ENCODE measurements around the gene TRANK1.

- TF ChIP-seq ELK1 (IDR thresholded peaks at IDR 0.05; ENCODE audit: borderline replicate concordance, low read depth, low read length) (no peak), SMC3 (IDR thresholded peaks at IDR 0.05; ENCODE audit: low read depth, low read length) (no peak), MXI1 (IDR thresholded peaks at IDR 0.05; ENCODE audit: borderline replicate concordance, low read depth, low read length) (no peak), CTCF (conservative IDR thresholded peaks at IDR 0.05; ENCODE audit: low read depth, low read length) (peak; percentile 15; the same call in 1 of the 2 replicates), NFE2L2 (IDR thresholded peaks at IDR 0.05; ENCODE audit: low read depth, low read length) (no peak), CEBPB (IDR thresholded peaks at IDR 0.05; ENCODE audit: low read depth, low read length) (no peak), RFX5 (IDR thresholded peaks at IDR 0.05; ENCODE audit: low read depth, low read length) (no peak), RCOR1 (IDR thresholded peaks at IDR 0.05; ENCODE audit: insufficient replicate concordance, low read length) (no peak), RAD21 (IDR thresholded peaks at IDR 0.05; ENCODE audit: low read length) (no peak)
These were observed 107.8 kb downstream of the TRANK1 start for GRCh38 chr3:36837089-36837488.

Data from IMR-90 (cell line).